HepG2 (cell line): Measurements from ENCODE around the gene CEP131. TPM values are rescaled to one million over a fixed set of nuclear protein-coding genes. Genes with fewer than 3 reads are reported as not detected.

Experiments
- AHR ChIP-seq: IDR thresholded peaks from 2 replicates; pipeline ENCODE4 v1.6.1; 2018; ENCODE audit warnings: missing genetic modification reagents, missing compliant biosample characterization
- ARNTL ChIP-seq: sonication (generic); formaldehyde crosslinking; IDR thresholded peaks from 2 replicates; pipeline ENCODE4 v1.4.0; 2020; ENCODE audit warnings: mild to moderate bottlenecking, missing genetic modification reagents
- HIVEP1 ChIP-seq: sonication (generic); formaldehyde crosslinking; IDR thresholded peaks from 2 replicates; pipeline ENCODE4 v1.4.0; 2020; ENCODE audit warnings: mild to moderate bottlenecking, missing genetic modification reagents
- HNRNPL ChIP-seq: fragments of 200-400 bp; formaldehyde crosslinking; IDR thresholded peaks from 2 replicates; pipeline ENCODE4 v1.6.1; 2017; ENCODE audit warnings: mild to moderate bottlenecking, low read depth, low read length
- KLF16 ChIP-seq, 2 experiments: sonication (generic) in 1 of 2; formaldehyde crosslinking in 1 of 2; IDR thresholded peaks; 2 replicates each; pipeline versions ENCODE4 v1.6.1 to v1.8.0; 2016 to 2023; ENCODE audit warnings: missing genetic modification reagents in 2 of 2, missing compliant biosample characterization in 1 of 2
- MED8 ChIP-seq: sonication (generic); formaldehyde crosslinking; IDR thresholded peaks from 2 replicates; pipeline ENCODE4 v1.8.1; 2023; ENCODE audit warnings: mild to moderate bottlenecking, missing genetic modification reagents; ENCODE audit not compliant: insufficient replicate concordance
- NKX3-1 ChIP-seq: sonication (generic); formaldehyde crosslinking; IDR thresholded peaks from 2 replicates; pipeline ENCODE4 v1.5.0; 2020; ENCODE audit warnings: missing genetic modification reagents
- RARG ChIP-seq: sonication (generic); formaldehyde crosslinking; IDR thresholded peaks from 2 replicates; pipeline ENCODE4 v1.4.0; 2020; ENCODE audit warnings: low read depth, mild to moderate bottlenecking, missing genetic modification reagents
- ZNF17 ChIP-seq: sonication (generic); formaldehyde crosslinking; IDR thresholded peaks from 2 replicates; pipeline ENCODE4 v1.5.0; 2020; ENCODE audit warnings: mild to moderate bottlenecking, missing genetic modification reagents
- ZNF343 ChIP-seq: sonication (generic); formaldehyde crosslinking; IDR thresholded peaks from 2 replicates; pipeline ENCODE4 v1.4.0; 2020; ENCODE audit warnings: mild to moderate bottlenecking, missing genetic modification reagents
- ZNF44 ChIP-seq: sonication (generic); formaldehyde crosslinking; IDR thresholded peaks from 2 replicates; pipeline ENCODE4 v1.5.1; 2020; ENCODE audit warnings: mild to moderate bottlenecking, missing genetic modification reagents
- ZNF501 ChIP-seq: sonication (generic); formaldehyde crosslinking; IDR thresholded peaks from 2 replicates; pipeline ENCODE4 v1.5.1; 2020; ENCODE audit warnings: mild to moderate bottlenecking, moderate library complexity, missing genetic modification reagents
- ZNF567 ChIP-seq: sonication (generic); formaldehyde crosslinking; IDR thresholded peaks from 2 replicates; pipeline ENCODE4 v1.8.1; 2023; ENCODE audit warnings: mild to moderate bottlenecking, missing genetic modification reagents, borderline replicate concordance
- ZNF572 ChIP-seq: sonication (generic); formaldehyde crosslinking; IDR thresholded peaks from 2 replicates; pipeline ENCODE4 v1.5.1; 2020; ENCODE audit warnings: mild to moderate bottlenecking, missing genetic modification reagents
- ZNF766 ChIP-seq: sonication (generic); formaldehyde crosslinking; IDR thresholded peaks from 2 replicates; pipeline ENCODE4 v1.5.0; 2020; ENCODE audit warnings: missing genetic modification reagents, borderline replicate concordance
- ZNF891 ChIP-seq: sonication (generic); formaldehyde crosslinking; IDR thresholded peaks from 2 replicates; pipeline ENCODE4 v1.5.0; 2020; ENCODE audit warnings: mild to moderate bottlenecking, missing genetic modification reagents
- polyA plus RNA-seq, 8 experiments: library from polyadenylated mRNA; depleted of rRNA in 3 of 8; stranded (reverse) in 7 of 8; unstranded in 1 of 8; fragments of >200 nt; fragmentation: Illumina TruSeq in 4 of 8; extraction: Trizol in 4 of 8; gene quantifications; 2 replicates each; pipeline versions ENCODE4 v1.2.1 to v1.2.3, GENCODE V29; 2011 to 2016; ENCODE audit warnings: low read depth in 4 of 8, missing spikeins in 1 of 8, mixed read lengths in 1 of 8; ENCODE audit not compliant: insufficient read depth in 1 of 8
- total RNA-seq, 5 experiments: library from RNA; depleted of rRNA; stranded (reverse); fragments of >200 nt; fragmentation: Illumina TruSeq; extraction: Trizol; gene quantifications; 2 replicates each; pipeline ENCODE4 v1.2.3, GENCODE V29; 2016; ENCODE audit warnings: low read depth in 1 of 5
- TF ChIP-seq, protein P1 (sequence below): sonication (generic); formaldehyde crosslinking; IDR thresholded peaks from 2 replicates; pipeline ENCODE4 v1.9.0; 2022; ENCODE audit warnings: missing genetic modification reagents, mild to moderate bottlenecking, borderline replicate concordance
- TF ChIP-seq, protein P2 (sequence below): sonication (generic); formaldehyde crosslinking; IDR thresholded peaks from 2 replicates; pipeline ENCODE4 v1.5.0; 2020; ENCODE audit warnings: mild to moderate bottlenecking, missing genetic modification reagents
- TF ChIP-seq, protein P3 (sequence below): sonication (generic); formaldehyde crosslinking; IDR thresholded peaks from 2 replicates; pipeline ENCODE4 v1.4.0; 2020; ENCODE audit warnings: low read depth, missing genetic modification reagents

The CEP131 gene
- total and polyA plus RNA-seq, 2 of the 13 experiments (the other 11 are each of a cell fraction or from before 2014, with no cell fraction given): 5.0 to 16.8 TPM

DNA sequence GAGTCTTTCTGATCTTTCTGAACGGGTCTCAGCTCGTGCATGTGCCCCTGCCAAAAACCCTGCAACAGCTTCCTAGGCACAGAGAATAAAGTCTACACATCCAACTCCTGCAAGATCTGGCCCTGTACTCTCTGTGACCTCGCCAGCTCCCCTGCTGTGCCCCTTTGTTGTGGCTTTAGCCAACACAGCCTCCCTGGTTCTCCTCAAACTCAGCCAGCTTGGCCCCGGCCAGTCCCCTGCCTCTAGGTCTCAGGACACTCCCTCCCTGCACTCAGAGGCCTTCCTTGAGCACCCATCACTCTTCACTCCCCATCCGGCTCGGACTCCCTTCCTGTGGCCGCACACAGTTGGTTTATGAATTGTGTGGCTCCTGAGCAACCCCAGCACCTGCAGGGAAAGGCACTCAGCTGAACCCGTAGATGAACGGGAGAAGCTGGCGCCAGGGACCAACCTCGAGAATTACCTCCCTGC, 1.4 kb downstream of the CEP131 start (continued):
- 0 out of 2 replicates have a peak, but pooled peaks have one; percentile 5 for TF ChIP-seq ZNF567 (CRISPR knock-in tag)
- no peak for TF ChIP-seq ZNF44
- TF ChIP-seq ARNTL (CRISPR knock-in tag): no peak
- no peak for TF ChIP-seq ZNF766 (CRISPR knock-in tag)
- peak; percentile 52; the same call in 1 of the 2 replicates for TF ChIP-seq AHR (CRISPR knock-in tag)
- no peak for TF ChIP-seq HNRNPL
- no peak for TF ChIP-seq RARG (CRISPR knock-in tag)
- TF ChIP-seq ZNF572: peak; percentile 26; the same call in 1 of the 2 replicates
- 0 out of 2 replicates have a peak, but pooled peaks have one; percentile 20 for TF ChIP-seq ZNF891 (CRISPR knock-in tag)
- 0 out of 2 replicates have a peak, but pooled peaks have one; percentile 39 for TF ChIP-seq NKX3-1 (CRISPR knock-in tag)
- 0 out of 2 replicates have a peak, but pooled peaks have one; percentile 41 for TF ChIP-seq HIVEP1
- TF ChIP-seq MED8 (CRISPR knock-in tag): no peak
- peak; percentile 70; the same call in 1 of the 2 replicates for TF ChIP-seq ZNF343 (CRISPR knock-in tag)
- TF ChIP-seq, protein P1, sequence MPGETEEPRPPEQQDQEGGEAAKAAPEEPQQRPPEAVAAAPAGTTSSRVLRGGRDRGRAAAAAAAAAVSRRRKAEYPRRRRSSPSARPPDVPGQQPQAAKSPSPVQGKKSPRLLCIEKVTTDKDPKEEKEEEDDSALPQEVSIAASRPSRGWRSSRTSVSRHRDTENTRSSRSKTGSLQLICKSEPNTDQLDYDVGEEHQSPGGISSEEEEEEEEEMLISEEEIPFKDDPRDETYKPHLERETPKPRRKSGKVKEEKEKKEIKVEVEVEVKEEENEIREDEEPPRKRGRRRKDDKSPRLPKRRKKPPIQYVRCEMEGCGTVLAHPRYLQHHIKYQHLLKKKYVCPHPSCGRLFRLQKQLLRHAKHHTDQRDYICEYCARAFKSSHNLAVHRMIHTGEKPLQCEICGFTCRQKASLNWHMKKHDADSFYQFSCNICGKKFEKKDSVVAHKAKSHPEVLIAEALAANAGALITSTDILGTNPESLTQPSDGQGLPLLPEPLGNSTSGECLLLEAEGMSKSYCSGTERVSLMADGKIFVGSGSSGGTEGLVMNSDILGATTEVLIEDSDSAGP (CRISPR knock-in tag): peak; percentile 8; the same call in 1 of the 2 replicates
- no peak for TF ChIP-seq KLF16 (CRISPR knock-in tag; IDR thresholded peaks at IDR 0.05)
- TF ChIP-seq, protein P2, sequence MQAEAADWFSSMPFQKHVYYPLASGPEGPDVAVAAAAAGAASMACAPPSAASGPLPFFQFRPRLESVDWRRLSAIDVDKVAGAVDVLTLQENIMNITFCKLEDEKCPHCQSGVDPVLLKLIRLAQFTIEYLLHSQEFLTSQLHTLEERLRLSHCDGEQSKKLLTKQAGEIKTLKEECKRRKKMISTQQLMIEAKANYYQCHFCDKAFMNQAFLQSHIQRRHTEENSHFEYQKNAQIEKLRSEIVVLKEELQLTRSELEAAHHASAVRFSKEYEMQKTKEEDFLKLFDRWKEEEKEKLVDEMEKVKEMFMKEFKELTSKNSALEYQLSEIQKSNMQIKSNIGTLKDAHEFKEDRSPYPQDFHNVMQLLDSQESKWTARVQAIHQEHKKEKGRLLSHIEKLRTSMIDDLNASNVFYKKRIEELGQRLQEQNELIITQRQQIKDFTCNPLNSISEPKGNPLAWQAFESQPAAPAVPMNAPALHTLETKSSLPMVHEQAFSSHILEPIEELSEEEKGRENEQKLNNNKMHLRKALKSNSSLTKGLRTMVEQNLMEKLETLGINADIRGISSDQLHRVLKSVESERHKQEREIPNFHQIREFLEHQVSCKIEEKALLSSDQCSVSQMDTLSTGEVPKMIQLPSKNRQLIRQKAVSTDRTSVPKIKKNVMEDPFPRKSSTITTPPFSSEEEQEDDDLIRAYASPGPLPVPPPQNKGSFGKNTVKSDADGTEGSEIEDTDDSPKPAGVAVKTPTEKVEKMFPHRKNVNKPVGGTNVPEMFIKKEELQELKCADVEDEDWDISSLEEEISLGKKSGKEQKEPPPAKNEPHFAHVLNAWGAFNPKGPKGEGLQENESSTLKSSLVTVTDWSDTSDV (CRISPR knock-in tag): 0 out of 2 replicates have a peak, but pooled peaks have one; percentile 42
- TF ChIP-seq ZNF17 (CRISPR knock-in tag): no peak
- TF ChIP-seq ZNF501 (CRISPR knock-in tag): no peak; the same call in 1 of the 2 replicates
- TF ChIP-seq, protein P3, sequence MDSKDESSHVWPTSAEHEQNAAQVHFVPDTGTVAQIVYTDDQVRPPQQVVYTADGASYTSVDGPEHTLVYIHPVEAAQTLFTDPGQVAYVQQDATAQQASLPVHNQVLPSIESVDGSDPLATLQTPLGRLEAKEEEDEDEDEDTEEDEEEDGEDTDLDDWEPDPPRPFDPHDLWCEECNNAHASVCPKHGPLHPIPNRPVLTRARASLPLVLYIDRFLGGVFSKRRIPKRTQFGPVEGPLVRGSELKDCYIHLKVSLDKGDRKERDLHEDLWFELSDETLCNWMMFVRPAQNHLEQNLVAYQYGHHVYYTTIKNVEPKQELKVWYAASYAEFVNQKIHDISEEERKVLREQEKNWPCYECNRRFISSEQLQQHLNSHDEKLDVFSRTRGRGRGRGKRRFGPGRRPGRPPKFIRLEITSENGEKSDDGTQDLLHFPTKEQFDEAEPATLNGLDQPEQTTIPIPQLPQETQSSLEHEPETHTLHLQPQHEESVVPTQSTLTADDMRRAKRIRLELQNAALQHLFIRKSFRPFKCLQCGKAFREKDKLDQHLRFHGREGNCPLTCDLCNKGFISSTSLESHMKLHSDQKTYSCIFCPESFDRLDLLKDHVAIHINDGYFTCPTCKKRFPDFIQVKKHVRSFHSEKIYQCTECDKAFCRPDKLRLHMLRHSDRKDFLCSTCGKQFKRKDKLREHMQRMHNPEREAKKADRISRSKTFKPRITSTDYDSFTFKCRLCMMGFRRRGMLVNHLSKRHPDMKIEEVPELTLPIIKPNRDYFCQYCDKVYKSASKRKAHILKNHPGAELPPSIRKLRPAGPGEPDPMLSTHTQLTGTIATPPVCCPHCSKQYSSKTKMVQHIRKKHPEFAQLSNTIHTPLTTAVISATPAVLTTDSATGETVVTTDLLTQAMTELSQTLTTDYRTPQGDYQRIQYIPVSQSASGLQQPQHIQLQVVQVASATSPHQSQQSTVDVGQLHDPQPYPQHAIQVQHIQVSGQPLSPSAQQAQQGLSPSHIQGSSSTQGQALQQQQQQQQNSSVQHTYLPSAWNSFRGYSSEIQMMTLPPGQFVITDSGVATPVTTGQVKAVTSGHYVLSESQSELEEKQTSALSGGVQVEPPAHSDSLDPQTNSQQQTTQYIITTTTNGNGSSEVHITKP: no peak
